Tracheal epithelial cell (primary cell): ENCODE data around the gene BTG1. TPM values are rescaled to one million over a fixed set of nuclear protein-coding genes. Genes with fewer than 3 reads are reported as not detected.

ENCODE experiments used
- total RNA-seq: library from RNA; depleted of rRNA; stranded (reverse); fragments of >200 nt; gene quantifications from 2 replicates; pipeline ENCODE4 v1.2.1, GENCODE V29; 2014

BTG1 gene
- total RNA-seq = 16.8 and 21.7 TPM in 2 replicates

GRCh38 chr12:92145731-92146496, at the start of gene BTG1:
BTG1 (minus strand) TSS chr12:92145846; CDS start chr12:92145535, 311 bp downstream.

